Urinary bladder (tissue), 4 donors: Measurements from ENCODE around the gene SETX. TPM values are rescaled to one million over a fixed set of nuclear protein-coding genes. Genes with fewer than 3 reads are reported as not detected.

Experiments
- DNase-seq: peaks from one replicate; pipeline ENCODE4 v3.0.0-alpha.2; 2015; ENCODE audit errors: extremely low spot score
- H3K27ac ChIP-seq: one replicate; pipeline ENCODE4 v1.5.1; 2013; ENCODE audit warnings: low read depth, mild to moderate bottlenecking, moderate library complexity
- H3K36me3 ChIP-seq: one replicate; pipeline ENCODE4 v1.6.1; 2013; ENCODE audit warnings: mild to moderate bottlenecking, moderate library complexity; ENCODE audit not compliant: insufficient read depth
- H3K4me1 ChIP-seq: one replicate; pipeline ENCODE4 v1.6.1; 2013; ENCODE audit warnings: mild to moderate bottlenecking, moderate library complexity; ENCODE audit not compliant: insufficient read depth
- H3K4me3 ChIP-seq: one replicate; pipeline ENCODE4 v1.5.1; 2013; ENCODE audit warnings: low read depth, low read length
- WGBS: extraction: QIAGEN DNeasy Blood & Tissue Kit; methylation state at CpG from one replicate; pipeline ENCODE4 v1.1.7; 2013; 5-methylcytosine and 5-hydroxymethylcytosine counted together
- polyA plus RNA-seq: library from polyadenylated mRNA; stranded (reverse); fragments of 200-250 nt; gene quantifications from one replicate; pipeline ENCODE4 v1.2.3, GENCODE V29; 2013
- total RNA-seq: library from RNA; depleted of rRNA; stranded (reverse); fragments of >200 nt; gene quantifications from one replicate; pipeline ENCODE4 v1.2.3, GENCODE V29; 2014
- donor health status: healthy with polysubstance abuse.
- donor health status: healthy.

SETX gene
- total and polyA plus RNA-seq, 2 donors: 23.7 to 128 TPM

DNA sequence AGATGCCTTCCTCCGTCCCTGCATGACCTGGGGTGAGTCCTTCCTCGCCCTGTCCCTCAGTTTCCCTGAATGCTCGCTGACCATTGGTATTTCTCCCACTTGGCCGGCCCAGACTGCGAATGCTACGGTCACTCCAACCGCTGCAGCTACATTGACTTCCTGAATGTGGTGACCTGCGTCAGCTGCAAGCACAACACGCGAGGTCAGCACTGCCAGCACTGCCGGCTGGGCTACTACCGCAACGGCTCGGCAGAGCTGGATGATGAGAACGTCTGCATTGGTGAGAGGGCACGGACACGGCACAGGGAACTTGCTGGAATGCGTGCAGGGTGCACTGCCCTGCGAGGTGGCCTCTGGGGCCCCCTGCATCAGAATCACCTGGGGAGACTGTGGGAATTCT, 115.8 kb downstream of the SETX start:
- no peak overlapping the region for H3K4me3 ChIP-seq
- no peak for DNase-seq
- H3K4me1 ChIP-seq: no peaks in the 10 kb centered on the region
- H3K27ac ChIP-seq: no peak overlapping the region
- WGBS: 71% methylated on average over 19 of the region's 19 CpGs
- no peaks in the 10 kb centered on the region for H3K36me3 ChIP-seq

DNA sequence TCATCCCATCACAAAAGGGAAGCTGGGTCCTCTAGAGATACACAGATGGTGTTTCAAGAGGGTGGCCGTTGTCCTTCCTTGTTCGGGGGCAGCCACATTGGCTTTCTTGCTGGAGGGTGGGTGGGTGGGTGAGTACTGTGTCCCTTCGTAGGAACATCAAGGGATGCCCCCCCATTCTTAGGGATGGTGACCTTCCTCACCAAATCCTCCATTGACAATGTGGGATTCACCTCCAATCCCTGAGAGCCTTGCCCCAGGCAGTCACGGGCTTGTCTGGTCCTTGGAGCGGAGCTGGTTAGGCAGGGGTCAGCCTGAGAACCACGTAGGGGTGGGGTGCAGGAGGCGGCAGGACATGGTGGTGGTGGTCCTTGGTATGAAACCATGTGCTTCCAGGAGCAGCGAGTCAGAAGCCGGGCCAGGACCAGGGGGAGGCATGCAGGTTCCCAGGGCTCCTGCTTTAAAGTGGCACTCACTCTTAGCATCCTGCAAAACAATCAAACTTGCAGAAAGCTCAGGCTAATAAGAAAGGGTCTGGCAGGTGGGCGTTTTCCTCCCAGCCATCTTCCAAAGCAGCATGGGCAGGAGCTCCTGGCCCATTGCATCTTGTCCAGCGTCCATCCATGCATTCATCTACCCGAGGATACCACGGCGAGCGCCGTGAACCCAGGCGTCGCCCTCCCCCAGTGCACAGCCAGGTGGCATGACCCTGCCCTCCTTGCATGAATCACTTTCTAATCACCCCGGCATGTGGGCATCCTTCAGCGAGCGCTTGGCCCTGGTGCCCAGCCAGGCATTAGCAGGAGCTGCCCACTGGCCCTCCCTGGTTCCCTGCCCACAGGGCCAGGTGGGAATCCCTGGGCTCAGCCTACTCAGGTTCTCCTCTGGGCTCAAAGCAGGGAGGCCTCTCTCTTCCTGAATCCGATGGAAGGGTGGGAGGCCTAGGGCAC, 116.5 kb downstream of the SETX start:
- Histone ChIP-seq H3K27ac (no peak overlapping the region), H3K36me3 (no peaks in the 10 kb centered on the region), H3K4me1 (no peaks in the 10 kb centered on the region), H3K4me3 (no peak overlapping the region)
- DNase-seq: no peak
- WGBS: 84% methylated on average over 22 of the region's 22 CpGs

DNA sequence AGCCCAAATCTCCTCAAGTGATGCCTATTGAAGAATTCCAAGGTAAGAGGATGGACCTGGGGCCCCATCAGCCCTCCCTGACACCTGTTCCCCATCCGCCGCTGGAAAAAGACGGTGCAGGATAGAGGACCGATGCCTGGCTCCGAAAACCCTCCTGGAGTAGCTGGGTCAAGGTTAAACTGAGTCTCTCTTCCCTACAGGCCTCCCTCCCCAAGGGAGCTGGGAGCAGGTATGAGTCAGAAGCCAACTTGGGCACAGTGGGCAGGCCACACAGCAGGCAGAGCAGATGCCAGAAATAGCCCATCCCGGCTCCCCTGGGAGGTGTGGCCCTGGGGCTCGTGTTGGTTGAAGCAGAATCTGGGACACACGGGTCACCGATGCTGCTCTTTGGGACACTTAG, 117.3 kb downstream of the SETX start:
- WGBS: 75% methylated on average over 9 of the region's 9 CpGs
- no peak overlapping the region for H3K27ac ChIP-seq
- H3K4me3 ChIP-seq: no peak overlapping the region
- no peak for DNase-seq
- H3K4me1 ChIP-seq: no peaks in the 10 kb centered on the region
- no peaks in the 10 kb centered on the region for H3K36me3 ChIP-seq

DNA sequence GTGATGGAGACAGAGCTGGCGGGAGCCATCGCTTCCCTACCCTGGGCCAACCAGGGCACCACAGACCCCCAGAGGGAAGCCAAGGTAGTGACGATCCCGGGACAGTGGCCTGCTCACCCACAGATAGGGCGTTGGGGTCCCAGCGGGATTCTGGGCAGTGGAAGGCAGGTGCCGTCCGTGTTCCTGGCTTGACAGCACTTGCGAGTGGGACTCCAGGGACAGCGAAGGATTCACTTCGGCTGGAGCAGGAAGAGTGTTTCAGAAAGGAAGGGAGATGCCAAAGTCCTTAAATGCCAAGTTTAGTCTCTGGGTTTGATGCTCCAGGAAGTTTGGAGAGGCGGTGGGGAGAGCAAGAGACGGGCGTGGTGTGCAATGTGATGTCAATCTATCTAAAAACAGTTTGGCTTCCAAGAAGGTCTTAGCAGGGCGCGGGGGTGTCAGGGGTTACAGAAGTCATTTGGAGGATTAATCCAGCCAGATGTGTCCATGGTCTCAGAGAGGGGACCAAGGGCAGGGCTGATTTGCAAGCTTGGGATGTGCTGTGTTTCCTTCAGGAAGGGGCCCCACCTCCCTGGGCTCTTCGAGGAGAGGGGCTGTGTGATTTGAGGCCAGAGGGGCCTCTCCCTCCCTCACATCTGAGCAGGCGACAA, 118.0 kb downstream of the SETX start:
- DNase-seq: no peak
- Histone ChIP-seq H3K4me1 (no peaks in the 10 kb centered on the region), H3K4me3 (no peak overlapping the region), H3K27ac (no peak overlapping the region), H3K36me3 (no peaks in the 10 kb centered on the region)
- 47% methylated on average over 18 of the region's 18 CpGs for WGBS

DNA sequence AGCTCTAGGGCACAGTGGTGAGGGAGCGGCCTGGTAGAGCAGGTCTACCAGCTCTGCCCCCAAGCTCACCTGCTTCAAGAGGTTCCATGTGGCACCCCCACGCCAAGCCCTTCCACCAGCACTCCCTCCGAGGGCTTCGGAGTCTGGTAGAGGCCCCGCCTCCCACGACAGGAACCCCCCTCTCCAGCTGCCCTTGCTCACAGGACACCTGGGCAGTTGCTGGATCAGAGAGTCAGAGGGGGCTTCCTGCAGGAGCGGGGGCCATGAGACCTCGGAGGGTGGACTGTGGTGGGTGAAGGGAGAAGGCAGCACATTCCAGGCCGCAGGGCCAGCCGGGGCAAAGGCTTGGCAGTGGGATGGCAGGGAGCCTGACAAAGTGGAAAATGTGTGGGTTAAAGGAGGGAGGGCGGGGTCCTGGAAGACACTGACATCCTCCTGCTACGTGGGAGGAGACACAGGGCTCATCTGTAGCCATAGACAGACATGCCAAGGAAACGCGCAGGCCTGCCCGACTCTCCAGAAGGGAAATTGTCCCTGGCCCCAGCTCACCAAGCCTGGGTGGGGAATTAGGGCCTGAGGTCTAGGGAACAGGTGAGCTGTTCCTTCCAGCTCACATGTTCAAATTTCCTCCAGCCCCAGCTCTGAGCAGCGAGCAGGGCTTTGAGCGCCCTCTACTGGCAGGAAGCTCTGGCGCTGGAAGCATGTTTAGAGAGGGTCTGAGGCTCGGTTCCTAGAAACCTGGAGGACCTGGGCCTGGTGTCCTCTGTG, 118.7 kb downstream of the SETX start:
- DNase-seq: no peak

GRCh38 chr9:132235125-132235524, 119.7 kb downstream of the SETX start:
- 79% methylated on average over 9 of the region's 9 CpGs for WGBS
- Histone ChIP-seq H3K4me3 (no peak overlapping the region), H3K27ac (no peak overlapping the region), H3K4me1 (no peaks in the 10 kb centered on the region), H3K36me3 (no peaks in the 10 kb centered on the region)
- DNase-seq: no peak

More for the DNA sequence above, 118.7 kb downstream of the SETX start:
- Histone ChIP-seq H3K27ac (no peak overlapping the region), H3K36me3 (no peaks in the 10 kb centered on the region), H3K4me3 (no peak overlapping the region), H3K4me1 (no peaks in the 10 kb centered on the region)
- 40% methylated on average over 19 of the region's 19 CpGs for WGBS

DNA sequence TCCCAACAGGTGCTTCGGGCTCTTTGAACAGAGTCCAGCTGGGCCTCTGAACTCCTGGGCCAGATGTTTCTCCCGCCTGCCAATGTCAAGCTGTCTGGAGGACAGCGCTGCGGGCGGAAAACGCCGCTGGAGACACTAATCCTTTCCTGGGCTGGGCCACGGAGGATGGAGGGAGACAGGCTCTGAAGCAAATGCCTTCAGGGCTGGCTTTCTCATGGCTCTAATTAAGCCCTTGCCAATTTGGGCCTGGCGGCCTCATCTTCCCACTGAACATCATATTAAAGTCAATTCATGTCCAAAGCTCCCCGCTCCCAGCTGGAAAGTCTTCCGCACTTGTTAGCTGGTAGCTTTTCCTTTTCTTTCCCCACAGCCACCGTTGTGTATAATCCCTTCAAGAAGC, 120.3 kb downstream of the SETX start:
- Histone ChIP-seq H3K4me3 (no peak overlapping the region), H3K27ac (no peak overlapping the region), H3K4me1 (no peaks in the 10 kb centered on the region), H3K36me3 (no peaks in the 10 kb centered on the region)
- 47% methylated on average over 12 of the region's 12 CpGs for WGBS
- no peak for DNase-seq

DNA sequence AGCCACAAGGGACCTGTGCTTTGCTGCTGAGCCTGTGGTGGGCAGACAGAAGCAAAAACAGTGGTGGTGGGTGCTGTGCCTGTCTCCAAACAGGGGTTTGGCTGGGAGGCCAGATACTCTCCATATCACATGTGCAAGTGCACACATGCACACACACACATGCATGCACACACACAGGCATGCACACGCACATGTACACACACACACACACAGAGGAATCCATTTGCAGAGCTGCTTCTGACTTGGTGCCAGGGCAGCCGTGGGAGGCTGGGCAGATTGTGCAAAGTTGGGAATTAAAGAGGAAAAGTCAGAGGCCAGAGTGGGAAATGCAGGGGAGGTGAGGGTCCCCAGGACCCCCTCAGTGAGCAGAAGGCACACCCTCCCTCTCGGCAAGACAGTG, 121.6 kb downstream of the SETX start:
- no peak overlapping the region for H3K4me3 ChIP-seq
- WGBS: 64% methylated on average over 3 of the region's 3 CpGs

GRCh38 chr9:132232522-132232921, 122.3 kb downstream of the SETX start:
- WGBS: 84% methylated on average over 3 of the region's 3 CpGs
- Histone ChIP-seq H3K4me1 (no peaks in the 10 kb centered on the region), H3K4me3 (no peak overlapping the region)

More for the DNA sequence above, 121.6 kb downstream of the SETX start:
- DNase-seq: no peak
- Histone ChIP-seq H3K27ac (no peak overlapping the region), H3K4me1 (no peaks in the 10 kb centered on the region), H3K36me3 (no peaks in the 10 kb centered on the region)

DNA sequence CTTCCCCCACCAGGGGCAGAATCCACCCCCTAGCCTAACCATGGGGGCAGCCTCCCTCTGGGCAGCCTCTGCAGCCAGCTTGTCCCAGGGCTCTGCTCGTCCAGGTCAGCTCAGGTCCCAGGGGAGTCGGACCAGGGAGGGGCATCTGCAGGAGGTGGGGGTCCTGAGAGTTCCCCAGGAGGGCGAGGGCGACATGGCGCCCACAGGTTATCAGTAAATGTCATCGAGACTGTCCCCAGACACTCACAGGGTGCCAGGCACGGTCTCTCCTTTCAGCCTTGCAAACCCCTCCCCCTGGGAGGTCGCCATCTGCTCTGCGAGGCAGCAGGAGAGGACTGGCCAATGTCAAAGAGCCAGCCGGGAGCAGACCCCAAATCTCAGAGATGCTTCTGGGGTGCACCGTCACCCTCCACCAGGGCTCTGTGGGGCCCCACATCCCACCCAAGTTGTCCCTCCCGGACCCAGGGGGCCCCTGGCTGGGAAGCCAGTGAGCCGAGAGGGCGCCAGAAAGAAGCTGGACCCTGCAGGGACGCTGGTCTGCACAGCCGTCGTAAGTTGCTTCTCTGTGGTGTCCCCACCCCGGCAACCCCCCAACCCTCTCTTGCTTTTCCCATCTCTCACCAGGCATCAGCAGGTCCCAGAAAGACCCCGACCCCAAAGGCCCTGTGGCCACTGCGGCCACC, 123.6 kb downstream of the SETX start:
- Histone ChIP-seq H3K27ac (no peak overlapping the region), H3K36me3 (no peaks in the 10 kb centered on the region), H3K4me3 (no peak overlapping the region), H3K4me1 (no peaks in the 10 kb centered on the region)
- no peak for DNase-seq
- WGBS: 61% methylated on average over 20 of the region's 20 CpGs

More at GRCh38 chr9:132232522-132232921, 122.3 kb downstream of the SETX start:
- Histone ChIP-seq H3K36me3 (no peaks in the 10 kb centered on the region), H3K27ac (no peak overlapping the region)
- no peak for DNase-seq

GRCh38 chr9:132230605-132231004, 124.2 kb downstream of the SETX start:
- Histone ChIP-seq H3K4me3 (no peak overlapping the region), H3K36me3 (no peaks in the 10 kb centered on the region), H3K27ac (no peak overlapping the region), H3K4me1 (no peaks in the 10 kb centered on the region)
- no peak for DNase-seq
- 82% methylated on average over 4 of the region's 4 CpGs for WGBS

DNA sequence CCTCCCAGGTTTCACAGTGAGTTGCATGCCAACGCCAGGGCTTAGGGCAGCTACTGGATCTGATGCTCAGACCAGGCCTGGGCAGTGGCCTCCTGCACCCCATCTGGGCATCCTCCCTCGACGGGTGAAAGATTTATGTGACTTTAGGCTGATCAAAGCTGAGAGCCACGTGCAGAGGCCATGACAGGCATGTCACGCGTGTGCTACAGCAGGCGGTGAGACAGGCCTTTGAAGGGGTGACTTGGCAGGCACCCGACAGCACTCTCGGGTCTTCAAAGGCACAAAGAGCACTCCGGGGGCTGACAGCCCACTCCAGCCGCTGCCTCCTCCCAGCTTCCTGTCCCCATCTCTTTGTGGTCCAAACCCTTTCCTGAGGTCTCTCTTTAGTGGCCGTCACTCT, 126.7 kb downstream of the SETX start:
- Histone ChIP-seq H3K4me3 (no peak overlapping the region), H3K27ac (no peak overlapping the region), H3K36me3 (no peaks in the 10 kb centered on the region), H3K4me1 (no peaks in the 10 kb centered on the region)
- DNase-seq: no peak
- 57% methylated on average over 12 of the region's 12 CpGs for WGBS
